HepG2 (cell line): Measurements from ENCODE around the gene TPRN. TPM values are rescaled to one million over a fixed set of nuclear protein-coding genes. Genes with fewer than 3 reads are reported as not detected.

Experiments
- ATAC-seq: fragments of 200-7000 bp; cut with Tn5 transposase; 3 replicates; pipeline ENCODE4 v1.9.1; 2020; ENCODE audit warnings: mild to moderate bottlenecking, moderate library complexity
- BruUV-seq: library from RNA; stranded (reverse); fragments of 400-500 nt; replicated peaks from 2 replicates; lab custom pipeline; 2021; lab: Mats Ljungman, UMichigan
- CTCF ChIA-PET: fragments of 300-600 bp; formaldehyde crosslinking; extraction: SDS; loops from one replicate; lab custom pipeline; 2021; ENCODE audit warnings: low total read pairs, inconsistent platforms, low intra/inter-chr PET ratio; lab: Yijun Ruan, JAX
- POLR2A ChIA-PET: fragments of 350-600 bp; sonication (Branson Sonifier 250); formaldehyde crosslinking; loops from one replicate; lab custom pipeline; 2020; ENCODE audit warnings: antibody characterized with exemption, inconsistent platforms; lab: Yijun Ruan, JAX
- DNase-seq: peaks from one replicate; pipeline ENCODE4 v3.0.0-alpha.2; 2015; ENCODE audit warnings: low spot score
- FAIRE-seq: peaks from 3 replicates; lab custom pipeline; 2011; peaks lifted over from hg19 to GRCh38; lab: Jason Lieb, UNC
- H2AFZ ChIP-seq: one replicate; pipeline ENCODE4 v1.6.1; 2011; ENCODE audit warnings: low read length, inconsistent platforms
- H3K27ac ChIP-seq: fragments of 300-600 bp; 3 replicates; pipeline ENCODE4 v1.8.0; 2011; ENCODE audit warnings: mixed run types, mild to moderate bottlenecking, mixed read lengths, low read length, inconsistent platforms; ENCODE audit not compliant: insufficient read depth; ENCODE audit errors: extremely low read length
- H3K27me3 ChIP-seq, 2 experiments: fragments of 200-600 bp in 1 of 2; 2 replicates in 1 of 2; 3 replicates in 1 of 2; pipeline versions ENCODE4 v1.6.0 to v1.8.0; 2011; ENCODE audit warnings: low read length in 2 of 2, mild to moderate bottlenecking in 2 of 2, moderate library complexity in 2 of 2, inconsistent platforms in 1 of 2; ENCODE audit not compliant: insufficient read depth in 2 of 2, control insufficient read depth in 1 of 2
- H3K36me3 ChIP-seq, 2 experiments: fragments of 200-600 bp in 1 of 2; replicated peaks in 1 of 2; 2 replicates in 1 of 2; 3 replicates in 1 of 2; pipeline versions ENCODE4 v1.5.1 to v1.8.0; 2011; ENCODE audit warnings: low read length in 2 of 2, inconsistent platforms in 1 of 2; ENCODE audit not compliant: insufficient read depth in 2 of 2, control insufficient read depth in 1 of 2
- H3K4me1 ChIP-seq: 2 replicates; pipeline ENCODE4 v1.5.1; 2012; ENCODE audit warnings: low read length, inconsistent platforms; ENCODE audit not compliant: insufficient read depth
- H3K4me2 ChIP-seq: 2 replicates; pipeline ENCODE4 v1.6.0; 2011; ENCODE audit warnings: low read depth, low read length, inconsistent platforms
- H3K4me3 ChIP-seq, 3 experiments: fragments of 200-600 bp in 1 of 3; sonication (generic), shearing (Covaris generic) in 1 of 3; replicated peaks in 1 of 3; 2 replicates each; pipeline ENCODE4 v1.5.1; 2011 to 2016; ENCODE audit warnings: low read length in 3 of 3, inconsistent platforms in 2 of 3, low read depth in 2 of 3, mild to moderate bottlenecking in 2 of 3, control low read depth in 1 of 3, mixed read lengths in 1 of 3; ENCODE audit not compliant: insufficient read depth in 1 of 3
- H3K79me2 ChIP-seq: one replicate; pipeline ENCODE4 v1.6.1; 2011; ENCODE audit warnings: low read length, inconsistent platforms; ENCODE audit not compliant: insufficient read depth
- H3K9ac ChIP-seq: 2 replicates; pipeline ENCODE4 v1.6.0; 2011; ENCODE audit warnings: mild to moderate bottlenecking, low read depth, low read length, inconsistent platforms; ENCODE audit not compliant: insufficient read depth
- H3K9me3 ChIP-seq: 2 replicates; pipeline ENCODE4 v1.5.1; 2012; ENCODE audit warnings: mild to moderate bottlenecking, low read length
- H4K20me1 ChIP-seq: 2 replicates; pipeline ENCODE4 v1.6.0; 2011; ENCODE audit warnings: inconsistent platforms, mild to moderate bottlenecking, low read length, moderate library complexity; ENCODE audit not compliant: insufficient read depth
- ARID4A ChIP-seq: sonication (generic); formaldehyde crosslinking; IDR thresholded peaks from 2 replicates; pipeline ENCODE4 v1.5.0; 2020; ENCODE audit warnings: mild to moderate bottlenecking, missing genetic modification reagents, borderline replicate concordance
- ELF3 ChIP-seq: IDR thresholded peaks from 2 replicates; pipeline ENCODE4 v1.6.1; 2016; ENCODE audit warnings: missing genetic modification reagents, missing compliant biosample characterization
- KLF6 ChIP-seq: IDR thresholded peaks from 2 replicates; pipeline ENCODE4 v1.8.0; 2016; ENCODE audit warnings: missing biosample characterization, missing genetic modification reagents
- PHF21A ChIP-seq: sonication (generic); formaldehyde crosslinking; IDR thresholded peaks from 2 replicates; pipeline ENCODE4 v1.5.0; 2020; ENCODE audit warnings: mild to moderate bottlenecking, missing genetic modification reagents
- PRDM4 ChIP-seq: sonication (generic); formaldehyde crosslinking; IDR thresholded peaks from 2 replicates; pipeline ENCODE4 v1.9.0; 2021; ENCODE audit warnings: missing genetic modification reagents, borderline replicate concordance
- SUZ12 ChIP-seq: fragments of 150-350 bp; IDR thresholded peaks from 2 replicates; pipeline ENCODE4 v1.6.1; 2014; ENCODE audit warnings: low read depth, low read length
- ZBTB34 ChIP-seq: sonication (generic); formaldehyde crosslinking; IDR thresholded peaks from 2 replicates; pipeline ENCODE4 v1.8.0; 2022; ENCODE audit warnings: mild to moderate bottlenecking, missing genetic modification reagents
- ZNF274 ChIP-seq: sonication (generic); formaldehyde crosslinking; IDR thresholded peaks from 2 replicates; pipeline ENCODE4 v1.5.1; 2020; ENCODE audit warnings: mild to moderate bottlenecking, missing genetic modification reagents
- ZNF280B ChIP-seq: sonication (generic); formaldehyde crosslinking; IDR thresholded peaks from 2 replicates; pipeline ENCODE4 v1.5.0; 2020; ENCODE audit warnings: missing genetic modification reagents, mild to moderate bottlenecking, borderline replicate concordance
- ZNF350 ChIP-seq: sonication (generic); formaldehyde crosslinking; IDR thresholded peaks from 2 replicates; pipeline ENCODE4 v1.4.0; 2020; ENCODE audit warnings: mild to moderate bottlenecking, low read depth, missing genetic modification reagents, borderline replicate concordance
- ZNF430 ChIP-seq: sonication (generic); formaldehyde crosslinking; IDR thresholded peaks from 2 replicates; pipeline ENCODE4 v1.9.0; 2021; ENCODE audit warnings: mild to moderate bottlenecking, missing genetic modification reagents
- ZNF660 ChIP-seq: sonication (generic); formaldehyde crosslinking; IDR thresholded peaks from 2 replicates; pipeline ENCODE4 v1.5.1; 2020; ENCODE audit warnings: mild to moderate bottlenecking, low read depth, missing genetic modification reagents, borderline replicate concordance
- WGBS: methylation state at CpG from one replicate; pipeline ENCODE4 v1.1.6; 2017; ENCODE audit warnings: low lambda C conversion rate; 5-methylcytosine and 5-hydroxymethylcytosine counted together
- in situ Hi-C: cut with HindIII; loops from 2 replicates; pipeline ENCODE4 v1.10.0; 2017; ENCODE audit warnings: low pct_unique_long_range_greater_than_20kb; ENCODE audit not compliant: extremely low pct_ligation_motif_present
- intact Hi-C: fragments of 100-400 bp; cut with micrococcal nuclease; formaldehyde crosslinking; loops from one replicate; pipeline ENCODE4 v1.10.0; 2022; ENCODE audit not compliant: unreplicated experiment
- polyA plus RNA-seq, 8 experiments: library from polyadenylated mRNA; depleted of rRNA in 3 of 8; stranded (reverse) in 7 of 8; unstranded in 1 of 8; fragments of >200 nt; fragmentation: Illumina TruSeq in 4 of 8; extraction: Trizol in 4 of 8; gene quantifications; 2 replicates each; pipeline versions ENCODE4 v1.2.1 to v1.2.3, GENCODE V29; 2011 to 2016; ENCODE audit warnings: low read depth in 4 of 8, missing spikeins in 1 of 8, mixed read lengths in 1 of 8; ENCODE audit not compliant: insufficient read depth in 1 of 8
- total RNA-seq, 5 experiments: library from RNA; depleted of rRNA; stranded (reverse); fragments of >200 nt; fragmentation: Illumina TruSeq; extraction: Trizol; gene quantifications; 2 replicates each; pipeline ENCODE4 v1.2.3, GENCODE V29; 2016; ENCODE audit warnings: low read depth in 1 of 5

TPRN gene
- total and polyA plus RNA-seq, 2 of the 13 experiments (the other 11 are each of a cell fraction or from before 2014, with no cell fraction given): 10.1 to 19.2 TPM

GRCh38 chr9:137205126-137206069, 4.9 kb upstream of the TPRN start, which contains the start of the genes NDOR1 and TMEM203:
NDOR1 (plus strand) TSS chr9:137205700; CDS start chr9:137205778, 78 bp downstream.
TMEM203 (minus strand) TSS chr9:137205648; CDS start chr9:137205414, 234 bp downstream.
- FAIRE-seq (no peak), DNase-seq (peak; percentile 75), ATAC-seq (peak; percentile 37)
- BruUV-seq: no TSS peak
- 2% methylated on average over 13 of the region's 98 CpGs for WGBS
- POLR2A ChIA-PET: interaction anchor here (1.8 to 8.8 kb wide), 3 partner anchors 16 to 17 kb away, joined by 5 to 225 read pairs (median 15); partner anchors contain the start of genes ANAPC2, CYSRT1, RNF208 and RNF224
- 0 out of 2 replicates have a peak, but pooled peaks cover 4% of the 10 kb centered on the region for H4K20me1 ChIP-seq
- H3K4me1 ChIP-seq: peaks cover 50% of the 10 kb centered on the region
- H3K79me2 ChIP-seq: peaks cover 40% of the 10 kb centered on the region
- peak within 1 kb of the TSS; percentile 88 for H3K9ac ChIP-seq
- in situ Hi-C loops (no loop called here), intact Hi-C loops (loop anchor here (2.0 kb wide), 1 partner anchor 17 kb away; the partner anchor contains the start of genes ANAPC2 and SSNA1)
- no peak within 1 kb of the TSS for H2AFZ ChIP-seq
- no peaks in the 10 kb centered on the region for H3K36me3 ChIP-seq
- peak within 1 kb of the TSS; percentile 95 for H3K4me2 ChIP-seq
- no peaks in the 10 kb centered on the region; a peak in 1 of 5 replicates for H3K27me3 ChIP-seq
- H3K27ac ChIP-seq: peak within 1 kb of the TSS; percentile 61
- peak within 1 kb of the TSS; percentile 90 to 93 (median 92) for H3K4me3 ChIP-seq
- H3K9me3 ChIP-seq: no peaks in the 10 kb centered on the region
- CTCF ChIA-PET: no interaction called here
- TF ChIP-seq PRDM4 (CRISPR knock-in tag) (no peak), PHF21A (CRISPR knock-in tag) (no peak), ZNF350 (CRISPR knock-in tag) (peak; percentile 73), ZNF280B (CRISPR knock-in tag) (no peak), KLF6 (CRISPR knock-in tag) (peak; percentile 52; the same call in 1 of the 2 replicates), ZBTB34 (no peak), ZNF274 (CRISPR knock-in tag) (0 out of 2 replicates have a peak, but pooled peaks have one; percentile 32), SUZ12 (no peak), ARID4A (CRISPR knock-in tag) (peak; percentile 99), ZNF660 (no peak), ELF3 (peak; percentile 81), ZNF430 (CRISPR knock-in tag) (0 out of 2 replicates have a peak, but pooled peaks have one; percentile 47)
